ENCODE results near the gene GJD4.

The GJD4 gene

GRCh38 chr10:35632027-35632426 lies 26.9 kb downstream of the GJD4 start:
- no peak for DNase-seq

- no peak for DNase-seq
Measured at GRCh38 chr10:35633006-35633980, 28.2 kb downstream of the GJD4 start.

GRCh38 chr10:35635576-35635975 lies 30.4 kb downstream of the GJD4 start:
- peak; percentile 31 for DNase-seq

- DNase-seq = no peak
Measured at GRCh38 chr10:35636956-35637355, 31.8 kb downstream of the GJD4 start.

GRCh38 chr10:35637462-35637861 lies 32.3 kb downstream of the GJD4 start:
- DNase-seq = no peak

- no peak for DNase-seq
Measured at GRCh38 chr10:35638101-35638500, 33.0 kb downstream of the GJD4 start.

GRCh38 chr10:35639021-35639727 lies 34.0 kb downstream of the GJD4 start:
- no peak for DNase-seq

- DNase-seq = no peak
Measured at GRCh38 chr10:35639728-35640401, 34.7 kb downstream of the GJD4 start.

- DNase-seq = peak; percentile 20
Measured at GRCh38 chr10:35640474-35640873, 35.3 kb downstream of the GJD4 start.

GRCh38 chr10:35640951-35641675 lies 36.0 kb downstream of the GJD4 start:
- DNase-seq = peak; percentile 56

GRCh38 chr10:35641676-35642034 lies 36.5 kb downstream of the GJD4 start:
- DNase-seq = no peak

GRCh38 chr10:35642035-35642792 lies 37.1 kb downstream of the GJD4 start, which contains the start of gene FZD8:
Gene FZD8 (minus strand): TSS chr10:35642296. CDS start chr10:35641429, 867 bp downstream.
- DNase-seq = peak; percentile 79

- DNase-seq = no peak
Measured at GRCh38 chr10:35642793-35643114, 37.6 kb downstream of the GJD4 start.

GRCh38 chr10:35643151-35644049 lies 38.3 kb downstream of the GJD4 start:
- peak; percentile 62 for DNase-seq

- peak; percentile 3 for DNase-seq
Measured at GRCh38 chr10:35644050-35644950, 39.2 kb downstream of the GJD4 start.

GRCh38 chr10:35650894-35651293 lies 45.8 kb downstream of the GJD4 start:
- no peak for DNase-seq

GRCh38 chr10:35652824-35653223 lies 47.7 kb downstream of the GJD4 start:
- DNase-seq = no peak

- DNase-seq = no peak
Measured at GRCh38 chr10:35657621-35658020, 52.5 kb downstream of the GJD4 start.
